Brain microvascular endothelial cell (primary cell): ENCODE data around the gene KLK13.

ENCODE experiments used
- DNase-seq: peaks from one replicate; pipeline ENCODE4 v3.0.0-alpha.2; 2020
- H3K27ac ChIP-seq: fragments of 250-450 bp; sonication (Bioruptor Pico); 2 replicates; pipeline ENCODE4 v1.5.1; 2020; ENCODE audit warnings: mild to moderate bottlenecking, moderate library complexity
- H3K27me3 ChIP-seq: fragments of 250-450 bp; sonication (Bioruptor Pico); replicated peaks from 2 replicates; pipeline ENCODE4 v1.5.1; 2020; ENCODE audit warnings: mild to moderate bottlenecking
- H3K36me3 ChIP-seq: fragments of 250-450 bp; sonication (Bioruptor Pico); replicated peaks from 2 replicates; pipeline ENCODE4 v1.5.1; 2020; ENCODE audit warnings: mild to moderate bottlenecking
- H3K4me3 ChIP-seq: 2 replicates; pipeline ENCODE4 v1.5.1; 2011; ENCODE audit warnings: low read depth, mild to moderate bottlenecking, control low read depth, low read length, moderate library complexity
- in situ Hi-C: cut with HindIII; loops from 2 replicates; pipeline ENCODE4 v1.10.0; 2017; ENCODE audit warnings: low sequenced_read_pairs, low pct_ligation_motif_present
- TF ChIP-seq, protein P1 (sequence below): IDR thresholded peaks from 2 replicates; pipeline ENCODE4 v1.5.1; 2011; ENCODE audit warnings: low read depth, mild to moderate bottlenecking, moderate library complexity, low read length, control low read depth, inconsistent platforms; ENCODE audit errors: missing control alignments

Gene KLK13

DNA sequence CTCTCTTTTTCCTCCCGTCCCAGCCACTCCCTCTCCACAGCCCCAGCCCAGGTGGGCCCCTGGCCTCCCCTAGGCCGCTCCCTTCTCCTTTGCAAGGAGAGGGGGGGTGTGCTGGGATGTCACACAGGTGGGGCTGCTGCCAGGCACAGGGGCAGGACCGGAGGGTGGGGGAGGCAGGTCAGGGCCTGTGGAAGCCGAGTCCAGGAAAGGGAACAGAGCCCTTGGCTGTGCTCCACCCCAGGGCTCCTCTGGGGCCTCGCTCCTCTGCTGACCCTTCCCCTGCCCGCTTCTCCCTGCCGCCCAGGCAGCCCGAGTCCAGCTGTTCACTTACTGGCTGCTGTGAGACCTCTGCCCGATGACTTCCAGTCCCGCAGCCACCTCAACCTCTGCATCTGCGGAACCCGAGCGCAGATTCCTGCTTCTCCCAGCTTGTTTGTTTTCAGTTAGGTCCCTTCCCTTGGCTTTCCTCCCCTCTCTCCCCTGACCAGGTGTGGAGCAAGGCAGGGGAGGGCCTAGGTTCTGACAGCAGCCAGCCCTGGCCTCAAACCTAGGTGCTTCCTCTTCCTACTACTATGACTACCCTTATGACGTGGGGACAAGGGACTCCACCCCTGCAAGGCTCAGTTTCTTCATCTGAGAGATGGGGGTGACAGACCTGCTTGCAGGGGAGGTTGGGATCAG, 37.6 kb downstream of the KLK13 start:
- TF ChIP-seq, protein P1, sequence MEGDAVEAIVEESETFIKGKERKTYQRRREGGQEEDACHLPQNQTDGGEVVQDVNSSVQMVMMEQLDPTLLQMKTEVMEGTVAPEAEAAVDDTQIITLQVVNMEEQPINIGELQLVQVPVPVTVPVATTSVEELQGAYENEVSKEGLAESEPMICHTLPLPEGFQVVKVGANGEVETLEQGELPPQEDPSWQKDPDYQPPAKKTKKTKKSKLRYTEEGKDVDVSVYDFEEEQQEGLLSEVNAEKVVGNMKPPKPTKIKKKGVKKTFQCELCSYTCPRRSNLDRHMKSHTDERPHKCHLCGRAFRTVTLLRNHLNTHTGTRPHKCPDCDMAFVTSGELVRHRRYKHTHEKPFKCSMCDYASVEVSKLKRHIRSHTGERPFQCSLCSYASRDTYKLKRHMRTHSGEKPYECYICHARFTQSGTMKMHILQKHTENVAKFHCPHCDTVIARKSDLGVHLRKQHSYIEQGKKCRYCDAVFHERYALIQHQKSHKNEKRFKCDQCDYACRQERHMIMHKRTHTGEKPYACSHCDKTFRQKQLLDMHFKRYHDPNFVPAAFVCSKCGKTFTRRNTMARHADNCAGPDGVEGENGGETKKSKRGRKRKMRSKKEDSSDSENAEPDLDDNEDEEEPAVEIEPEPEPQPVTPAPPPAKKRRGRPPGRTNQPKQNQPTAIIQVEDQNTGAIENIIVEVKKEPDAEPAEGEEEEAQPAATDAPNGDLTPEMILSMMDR: no peak
- no peaks in the 10 kb centered on the region for H3K27me3 ChIP-seq
- no peak for DNase-seq
- no peak overlapping the region for H3K4me3 ChIP-seq
- no peak overlapping the region for H3K27ac ChIP-seq
- in situ Hi-C loops: no loop called here
- no peaks in the 10 kb centered on the region for H3K36me3 ChIP-seq

DNA sequence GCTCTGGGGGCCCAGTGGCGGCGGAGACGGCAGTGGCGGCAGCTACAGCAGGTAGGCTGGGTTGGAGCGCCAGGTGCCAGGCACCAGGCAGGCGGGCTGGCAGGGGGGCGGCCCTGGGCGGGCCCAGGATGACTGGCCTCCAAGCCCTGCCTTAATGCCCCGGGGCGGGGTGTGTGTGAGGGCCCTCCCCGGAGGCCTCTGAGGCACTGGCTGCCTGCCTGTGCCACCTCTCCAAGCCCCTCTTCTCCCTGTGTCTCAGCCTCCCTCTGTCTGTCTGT, 38.4 kb downstream of the KLK13 start, which contains the start of gene KLK11:
Gene KLK11, minus strand, starts transcription at position 63 of the 278 bp plus-strand sequence. CDS start 985 bp downstream, outside the sequence.
- no peak for DNase-seq
- no peaks in the 10 kb centered on the region for H3K36me3 ChIP-seq
- no peak within 1 kb of the TSS for H3K4me3 ChIP-seq
- in situ Hi-C loops: no loop called here
- H3K27ac ChIP-seq: no peak within 1 kb of the TSS
- TF ChIP-seq, protein P1: no peak
- H3K27me3 ChIP-seq: no peaks in the 10 kb centered on the region

DNA sequence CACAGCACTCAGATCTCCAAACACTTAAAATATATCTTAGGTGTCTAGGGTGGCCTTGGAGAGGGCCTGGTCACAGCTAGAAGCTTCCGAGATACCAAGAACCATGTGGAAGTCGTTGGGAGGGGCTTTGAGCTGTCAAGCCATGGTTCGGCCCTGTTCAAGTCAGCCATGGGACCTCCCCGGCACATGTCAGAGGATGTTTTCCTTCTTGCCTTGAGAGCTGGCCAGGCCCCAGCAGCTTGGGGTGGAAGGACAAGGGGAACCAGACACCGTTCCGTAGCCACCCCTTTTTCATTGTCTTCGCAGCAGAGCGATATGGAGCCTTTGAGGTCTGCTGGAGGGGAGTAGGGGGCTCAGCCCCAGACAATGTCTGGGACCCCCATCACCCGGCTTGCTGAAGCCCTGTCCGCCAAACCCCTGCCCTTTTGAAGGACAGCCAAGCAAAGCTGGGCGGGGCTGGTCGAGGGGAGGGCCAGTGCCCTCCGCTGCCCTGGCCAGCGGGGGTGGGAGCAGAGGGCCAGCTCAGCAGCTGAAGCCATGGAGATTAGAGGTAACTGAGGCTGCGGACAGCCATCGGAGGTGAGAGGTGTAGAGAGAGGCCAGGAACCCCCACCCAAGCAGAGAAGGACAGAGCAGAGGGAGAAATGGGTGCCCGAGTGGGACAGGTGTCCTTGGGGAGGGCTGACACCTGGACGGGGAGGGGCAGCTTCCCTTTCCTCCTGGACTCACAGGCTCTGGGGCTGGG, 38.9 kb downstream of the KLK13 start:
- DNase-seq: no peak
- H3K36me3 ChIP-seq: no peaks in the 10 kb centered on the region
- in situ Hi-C loops: no loop called here
- no peak overlapping the region for H3K4me3 ChIP-seq
- H3K27me3 ChIP-seq: no peaks in the 10 kb centered on the region
- TF ChIP-seq, protein P1: no peak
- no peak overlapping the region for H3K27ac ChIP-seq

DNA sequence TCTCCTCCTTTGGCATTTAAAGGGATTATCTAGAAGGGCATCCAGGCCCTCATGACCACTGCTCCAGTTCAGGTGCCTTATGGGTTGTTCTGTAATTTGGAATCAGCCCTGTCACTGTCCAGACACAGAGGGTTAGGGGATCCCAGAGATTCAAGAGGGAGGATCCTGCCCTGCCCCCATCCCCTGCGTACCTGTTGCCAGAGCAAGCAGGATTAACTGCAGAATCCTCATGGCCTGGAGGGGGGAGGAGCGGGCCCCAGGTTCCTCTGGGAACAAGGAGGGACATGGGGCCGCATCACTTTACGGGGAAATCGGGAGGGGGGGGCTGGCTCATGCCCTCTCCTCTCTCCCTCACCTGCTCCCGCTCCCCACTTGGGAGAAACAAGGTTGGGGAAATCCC, 39.5 kb downstream of the KLK13 start:
- TF ChIP-seq, protein P1: no peak
- no peak for DNase-seq
- no peaks in the 10 kb centered on the region for H3K36me3 ChIP-seq
- in situ Hi-C loops: no loop called here
- H3K4me3 ChIP-seq: no peak overlapping the region
- no peak overlapping the region for H3K27ac ChIP-seq
- no peaks in the 10 kb centered on the region for H3K27me3 ChIP-seq

DNA sequence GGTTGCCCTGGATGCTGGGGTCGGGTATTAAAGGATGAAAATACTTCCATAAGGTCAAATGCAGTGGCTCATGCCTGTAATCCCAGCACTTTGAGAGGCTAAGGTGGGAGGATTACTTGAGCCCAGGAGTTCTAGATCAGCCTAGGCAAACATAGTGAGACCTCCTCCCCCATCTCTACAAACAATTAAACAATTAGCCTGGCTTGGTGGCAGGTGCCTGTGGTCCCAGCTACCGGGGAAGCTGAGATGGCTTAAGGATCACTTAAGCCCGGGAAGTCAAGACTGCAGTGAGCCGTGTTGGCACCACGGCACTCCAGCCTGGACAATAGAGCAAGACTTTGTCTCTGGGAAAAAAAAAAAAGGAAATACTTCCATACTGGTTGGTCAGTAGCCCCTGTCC, 40.0 kb downstream of the KLK13 start:
- TF ChIP-seq, protein P1: no peak
- in situ Hi-C loops: no loop called here
- Histone ChIP-seq H3K27me3 (no peaks in the 10 kb centered on the region), H3K27ac (no peak overlapping the region), H3K36me3 (no peaks in the 10 kb centered on the region), H3K4me3 (no peak overlapping the region)
- DNase-seq: no peak

DNA sequence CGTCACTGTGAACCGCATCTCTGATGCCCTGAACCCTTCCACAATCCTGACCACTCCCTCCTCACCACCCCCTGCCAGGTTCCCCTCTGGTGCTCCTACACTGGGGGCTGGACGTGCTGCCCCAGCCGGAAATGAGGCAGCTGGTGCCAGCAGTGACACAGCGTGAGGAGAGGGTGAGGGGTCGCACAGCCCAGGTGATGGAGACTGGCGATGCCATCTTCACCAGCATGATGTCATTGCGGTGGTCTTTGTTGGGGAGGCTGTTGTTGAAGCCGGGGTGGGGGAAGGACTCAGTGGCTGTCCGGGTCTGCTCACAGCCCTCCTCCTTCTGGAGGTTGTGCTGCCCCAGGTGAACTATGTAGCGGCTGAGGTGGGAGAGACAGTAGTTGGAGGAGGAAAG, 40.9 kb downstream of the KLK13 start:
- TF ChIP-seq, protein P1: no peak
- no peaks in the 10 kb centered on the region for H3K36me3 ChIP-seq
- H3K4me3 ChIP-seq: no peak overlapping the region
- no peak overlapping the region for H3K27ac ChIP-seq
- in situ Hi-C loops: no loop called here
- H3K27me3 ChIP-seq: peaks cover 6% of the 10 kb centered on the region
- no peak for DNase-seq
